ENCODE data around the gene MAU2.
"Not testable (repeated sequence)": the region's sequence is repeated elsewhere in the genome, so short reads cannot be mapped to it uniquely, and the experiment has no call there.

Gene MAU2

DNA sequence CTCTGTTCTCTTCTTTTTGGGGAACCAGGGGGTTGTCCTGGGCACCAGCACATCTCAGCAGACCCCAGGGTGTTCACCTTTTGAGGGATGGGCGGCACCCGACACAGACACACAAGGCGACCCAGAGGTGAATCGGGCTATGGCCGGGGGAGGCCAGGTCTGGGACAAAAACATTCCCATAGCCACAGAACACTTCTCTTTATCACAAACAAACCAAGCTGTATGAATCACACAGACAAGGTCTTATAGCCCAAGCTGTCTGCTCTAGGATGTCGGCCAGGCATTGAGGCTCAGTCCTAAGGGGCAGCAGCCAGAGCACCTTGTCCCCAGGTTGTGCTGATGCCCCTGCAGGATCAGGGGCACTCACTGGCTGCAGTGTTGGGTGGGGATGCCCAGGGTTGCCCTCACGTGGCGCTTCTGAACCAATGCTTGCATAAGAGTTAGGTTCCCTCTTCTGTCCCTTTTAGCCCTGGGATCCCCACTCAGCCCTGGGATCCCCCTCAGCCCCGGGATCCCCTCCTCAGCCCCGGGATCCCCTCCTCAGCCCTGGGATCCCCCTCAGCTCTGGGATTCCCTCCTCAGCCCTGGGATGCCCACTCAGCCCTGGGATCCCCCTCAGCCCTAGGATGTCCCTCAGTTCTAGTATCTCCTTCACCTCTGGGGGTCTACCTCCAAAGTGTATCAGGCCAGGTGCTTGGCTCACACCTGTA is 26.9 kb downstream of the MAU2 start:
- no peak for DNase-seq

DNA sequence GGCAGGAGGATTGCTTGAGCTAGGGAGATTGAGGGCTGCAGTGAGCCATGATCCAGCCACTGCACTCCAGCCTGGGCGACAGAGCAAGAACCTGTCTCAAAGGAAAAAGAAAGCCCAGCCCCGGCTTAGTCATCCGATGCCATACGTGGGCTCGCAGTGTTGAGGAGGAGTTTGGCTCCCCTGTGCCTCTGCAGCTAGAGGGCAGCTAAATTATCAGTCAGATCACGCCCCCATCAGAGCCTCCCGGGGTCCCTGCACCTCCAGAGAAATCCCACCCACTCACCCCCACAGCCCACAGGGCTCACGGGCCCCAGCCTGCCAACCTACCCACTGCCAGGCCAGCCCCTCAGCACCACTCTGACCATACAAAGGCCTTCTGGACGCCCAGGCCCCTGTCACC is 27.6 kb downstream of the MAU2 start:
- DNase-seq = no peak

DNA sequence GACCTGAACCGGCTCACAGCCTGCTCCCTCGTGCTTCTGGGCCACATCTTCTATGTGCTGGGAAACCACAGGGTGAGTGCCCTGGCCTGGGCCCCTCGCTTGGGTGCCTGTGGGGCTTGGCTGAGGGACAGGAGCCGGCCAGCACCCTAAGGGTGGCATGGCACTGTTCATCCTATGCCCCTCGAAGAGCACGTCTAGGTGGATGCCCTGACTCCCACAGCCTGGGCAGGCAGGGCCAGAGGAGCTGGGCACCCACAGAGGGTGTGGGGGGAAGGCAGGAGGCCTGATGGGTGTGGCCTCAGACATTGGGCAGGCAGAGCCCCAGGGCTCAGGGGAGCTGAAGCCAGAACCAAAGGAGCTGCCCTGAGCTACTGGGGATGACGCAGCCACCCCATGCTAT is 28.7 kb downstream of the MAU2 start:
- DNase-seq = no peak

DNA sequence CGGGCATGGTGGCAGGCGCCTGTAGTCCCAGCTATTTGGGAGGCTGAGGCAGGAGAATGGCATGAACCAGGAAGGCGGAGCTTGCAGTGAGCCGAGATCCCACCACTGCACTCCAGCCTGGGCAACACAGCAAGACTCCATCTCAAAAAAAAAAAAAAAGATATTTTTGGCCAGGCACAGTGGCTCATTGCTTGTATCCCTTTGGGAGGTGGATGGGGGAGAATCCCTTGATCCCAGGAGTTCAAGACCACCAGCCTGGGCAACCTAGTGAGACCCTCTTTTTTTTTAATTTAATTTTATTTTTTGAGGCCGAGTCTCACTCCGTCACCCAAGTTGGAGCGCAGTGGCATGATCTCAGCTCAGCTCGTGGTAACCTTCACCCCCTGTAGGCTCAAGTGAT is 30.1 kb downstream of the MAU2 start:
- not testable (repeated sequence) for DNase-seq

DNA sequence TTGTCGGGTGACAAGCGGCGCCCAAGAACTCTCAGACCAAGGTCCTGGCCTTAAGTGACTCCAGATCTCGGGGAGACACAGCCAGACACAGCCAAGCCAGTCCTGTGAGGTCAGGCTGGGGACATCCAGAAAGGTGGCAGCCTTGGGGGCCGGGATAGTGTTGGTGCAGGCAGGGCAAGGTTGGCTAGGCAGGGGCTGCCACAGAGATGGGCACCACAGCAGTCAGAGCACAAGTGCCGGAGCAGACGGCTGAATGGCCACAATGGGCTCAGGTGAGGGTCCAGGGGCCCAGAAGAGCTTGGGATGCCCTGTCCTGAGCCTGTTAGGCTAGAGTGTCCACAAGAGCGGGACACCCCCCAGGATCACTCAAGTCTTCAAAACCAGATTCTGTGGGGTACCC is 32.2 kb downstream of the MAU2 start:
- DNase-seq = no peak

DNA sequence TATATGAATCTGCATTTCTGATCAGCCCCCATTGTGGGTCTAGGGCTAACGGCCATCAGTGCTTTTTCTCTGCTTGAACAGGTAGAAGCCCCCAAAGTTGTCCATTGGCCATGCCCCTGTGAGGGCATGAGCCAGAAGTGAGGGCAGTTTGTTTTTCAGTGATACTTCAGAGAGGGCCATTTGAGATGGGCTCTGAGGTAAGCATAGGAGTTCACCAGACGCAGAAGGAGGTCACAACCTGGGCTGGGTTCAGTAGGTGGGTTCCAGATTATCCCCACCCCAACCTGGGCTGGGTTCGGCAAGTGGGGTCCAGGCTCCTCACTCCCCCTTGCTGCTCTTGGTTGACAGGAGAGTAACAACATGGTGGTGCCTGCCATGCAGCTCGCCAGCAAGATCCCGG is 33.4 kb downstream of the MAU2 start:
- no peak for DNase-seq

DNA sequence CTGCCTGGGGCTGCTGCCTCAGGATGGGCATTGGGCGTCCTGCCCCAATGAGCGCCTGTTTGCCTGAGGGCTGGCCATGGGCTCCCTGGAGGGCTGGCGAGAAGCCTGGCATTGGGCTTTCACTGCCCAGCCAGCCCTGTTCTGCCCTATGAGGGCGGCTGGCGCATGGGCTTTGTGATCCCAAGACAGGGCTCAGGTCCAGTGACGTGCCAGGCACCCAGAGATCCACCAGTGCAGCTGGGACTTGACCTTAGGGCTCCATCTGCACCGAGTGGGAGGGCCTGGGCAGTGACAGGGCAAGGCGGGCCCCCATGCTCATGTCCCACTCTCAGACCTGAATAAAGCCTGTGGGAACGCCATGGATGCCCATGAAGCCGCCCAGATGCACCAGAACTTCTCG is 34.3 kb downstream of the MAU2 start:
- DNase-seq = no peak

DNA sequence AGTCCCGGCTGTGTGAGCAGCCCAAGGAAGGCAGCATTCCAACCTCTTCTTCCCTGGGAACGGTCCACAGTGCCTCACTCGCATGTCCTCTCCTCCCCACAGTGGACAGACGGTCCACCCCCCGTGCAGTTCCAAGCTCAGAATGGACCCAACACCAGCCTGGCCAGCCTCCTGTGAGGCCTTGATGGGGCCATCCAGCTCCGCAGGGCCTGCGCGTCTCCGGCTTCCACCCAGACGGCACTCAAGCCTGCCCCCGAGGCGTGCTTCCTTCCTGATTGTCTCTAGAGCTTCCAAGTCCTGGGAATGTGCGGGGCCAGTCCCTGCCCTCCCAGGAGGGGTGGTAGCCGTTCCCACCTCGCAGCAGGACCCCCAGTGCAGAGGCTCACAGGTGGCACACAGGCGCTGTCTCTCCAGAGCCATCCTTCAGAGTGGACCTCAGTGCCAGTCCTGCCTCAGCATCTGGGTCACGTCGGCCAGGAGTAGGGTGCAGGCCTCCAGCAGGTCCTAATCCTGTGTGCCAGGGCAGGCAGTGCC is 35.0 kb downstream of the MAU2 start:
- no peak for DNase-seq

DNA sequence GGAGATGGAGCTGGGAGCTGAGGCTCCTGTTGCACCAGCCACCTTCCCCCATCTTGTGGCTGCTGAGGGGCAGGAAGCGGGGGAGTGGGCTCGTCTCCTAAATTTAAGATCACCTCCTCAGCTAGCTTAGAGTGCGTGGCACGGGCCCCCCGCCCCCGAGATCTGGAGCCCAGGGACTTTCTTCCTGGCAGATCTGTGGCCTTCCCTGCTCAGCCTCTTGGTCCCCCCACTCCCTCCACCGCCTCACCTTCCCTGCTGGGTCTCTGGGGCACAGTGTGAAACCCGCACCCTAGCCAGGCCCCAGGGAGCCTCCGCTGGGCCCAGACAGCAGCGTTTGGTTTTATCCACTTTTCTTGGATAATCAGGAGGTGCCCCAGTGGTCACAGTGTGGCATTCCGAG is 35.9 kb downstream of the MAU2 start:
- DNase-seq = no peak

DNA sequence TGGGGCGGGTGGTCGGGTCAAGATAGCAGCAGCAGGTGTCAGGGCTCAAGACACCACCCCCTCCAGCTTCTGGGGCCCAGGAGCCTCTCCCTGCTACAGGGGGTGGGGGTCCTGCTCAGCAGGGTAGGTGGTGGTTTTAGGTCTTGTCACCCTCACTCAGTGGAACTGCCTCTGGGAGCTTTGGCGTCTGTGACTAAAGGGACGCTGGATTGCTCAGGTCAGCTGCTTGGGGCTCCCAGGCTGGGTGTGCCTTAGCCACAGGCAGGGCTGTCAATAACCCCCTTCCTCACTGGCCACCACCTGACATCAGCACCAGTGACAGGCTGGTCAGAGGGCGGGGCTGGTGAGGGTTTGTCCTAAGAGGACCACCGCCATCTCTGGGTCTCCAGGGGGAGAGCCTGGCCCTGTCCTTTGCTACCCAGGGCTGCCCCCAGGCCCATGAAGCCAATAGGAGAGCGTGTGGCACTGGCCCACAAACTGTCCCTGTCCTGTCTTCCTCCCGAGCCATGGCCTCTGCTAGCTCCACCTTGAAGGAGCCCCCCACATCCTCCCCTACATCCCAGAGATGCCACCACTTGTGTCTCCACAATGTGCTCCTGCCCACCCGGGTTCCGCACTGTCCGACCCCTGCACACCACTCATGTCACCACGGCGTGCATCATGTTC is 36.4 kb downstream of the MAU2 start:
- no peak for DNase-seq

DNA sequence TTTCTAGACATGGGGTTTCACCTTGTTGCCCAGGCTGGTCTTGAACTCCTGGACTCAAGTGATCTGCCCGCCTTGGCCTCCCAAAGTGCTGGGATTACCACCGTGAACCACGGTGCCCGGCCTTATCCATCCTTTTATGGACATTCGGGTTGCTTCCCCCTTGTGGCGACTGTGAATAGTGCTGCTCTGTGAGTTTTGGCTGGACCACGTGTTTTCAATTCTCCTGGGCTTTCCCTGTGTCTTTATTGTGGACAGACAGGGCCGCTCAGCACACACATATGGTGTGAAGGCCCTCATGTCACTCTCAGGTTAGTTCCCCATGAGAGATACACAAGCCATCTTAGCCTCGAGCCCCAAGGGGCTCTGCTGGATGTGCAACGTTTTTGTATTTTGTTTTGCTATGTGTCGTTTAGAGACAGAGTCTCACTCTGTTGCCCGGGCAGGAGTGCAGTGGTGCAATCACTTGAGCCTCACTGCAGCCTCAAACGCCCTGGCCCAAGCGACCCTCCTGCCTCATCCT is 40.5 kb downstream of the MAU2 start:
- peak; percentile 63 for DNase-seq

DNA sequence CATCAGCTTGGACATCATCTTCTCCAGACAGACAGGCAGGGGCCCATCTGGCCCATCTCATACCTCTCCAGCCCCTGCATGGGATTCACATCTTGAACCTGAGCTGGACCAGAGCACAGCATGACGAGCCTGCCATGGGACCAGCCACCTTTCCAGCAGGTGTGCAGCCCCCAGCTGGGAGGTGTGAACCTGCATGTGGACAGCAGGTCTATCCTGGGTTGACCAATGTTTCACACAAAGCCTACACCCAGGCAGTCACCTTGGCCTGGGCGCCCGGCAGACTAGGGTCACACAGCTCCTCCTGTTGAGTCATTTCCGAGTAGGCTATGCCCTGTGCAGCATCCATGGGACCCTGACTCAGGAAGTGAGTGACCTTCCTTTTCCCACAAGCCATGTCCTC is 41.4 kb downstream of the MAU2 start:
- no peak for DNase-seq

DNA sequence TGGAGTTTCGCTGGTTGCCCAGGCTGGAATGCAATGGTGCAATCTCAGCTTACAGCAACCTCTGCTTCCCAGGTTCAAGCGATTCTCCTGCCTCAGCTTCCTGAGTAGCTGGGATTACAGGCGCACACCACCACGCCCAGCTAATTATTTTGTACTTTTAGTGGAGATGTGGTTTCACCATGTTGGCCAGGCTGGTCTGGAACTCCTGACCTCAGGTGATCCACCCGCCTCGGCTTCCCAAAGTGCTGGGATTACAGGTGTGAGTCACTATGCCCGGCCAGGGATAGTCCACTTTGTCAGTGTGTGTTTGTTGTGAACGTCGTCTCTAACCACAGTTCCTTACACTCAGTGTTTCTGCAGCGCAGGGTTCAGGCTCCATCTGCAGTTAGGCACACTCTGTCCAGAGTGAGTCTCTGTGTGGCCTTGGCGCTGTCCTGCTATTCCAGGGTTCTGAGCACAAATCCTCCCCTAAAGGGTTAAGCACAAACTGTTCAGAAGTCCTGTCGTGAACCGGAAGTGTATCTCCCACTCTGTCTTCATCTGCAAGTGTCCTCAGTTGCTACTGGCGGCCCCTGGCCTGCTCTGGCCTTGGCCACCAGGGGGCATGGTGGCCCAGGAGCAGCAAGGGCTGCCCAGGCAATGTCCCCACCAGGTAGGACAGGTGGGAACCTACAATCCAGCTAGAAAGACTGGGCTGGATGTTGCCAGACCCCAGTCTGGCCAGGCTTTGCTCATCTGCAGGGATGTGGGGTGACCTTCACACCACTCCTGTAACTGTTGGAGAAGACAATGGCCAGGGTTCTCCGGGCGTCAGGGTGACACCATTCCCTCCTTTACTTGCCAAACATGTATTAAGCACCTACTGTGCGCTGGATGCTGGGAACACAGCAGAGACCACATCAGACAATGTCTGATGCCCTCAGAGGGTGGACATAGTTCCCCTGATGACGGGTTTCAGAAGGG is 46.1 kb downstream of the MAU2 start:
- peak; percentile 59 for DNase-seq

DNA sequence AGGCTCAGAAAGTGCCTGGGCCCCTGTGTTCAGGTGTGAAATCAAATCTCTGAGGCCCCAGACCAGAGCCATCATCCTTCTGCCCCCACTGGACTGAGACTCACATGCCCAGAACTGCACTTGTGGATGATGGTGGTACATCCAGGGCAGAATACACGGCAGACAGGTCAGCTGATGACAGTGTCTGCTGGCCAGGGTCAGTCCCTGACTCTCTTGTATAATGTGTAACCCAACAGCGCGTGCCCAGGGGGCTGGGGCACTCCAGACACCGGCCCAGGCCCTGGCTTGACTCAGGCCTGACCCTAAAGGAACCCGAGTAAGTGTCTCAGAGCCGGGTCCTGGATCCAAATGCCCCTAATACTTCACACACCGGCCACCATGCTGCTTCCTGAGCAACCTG is 47.5 kb downstream of the MAU2 start:
- no peak for DNase-seq

DNA sequence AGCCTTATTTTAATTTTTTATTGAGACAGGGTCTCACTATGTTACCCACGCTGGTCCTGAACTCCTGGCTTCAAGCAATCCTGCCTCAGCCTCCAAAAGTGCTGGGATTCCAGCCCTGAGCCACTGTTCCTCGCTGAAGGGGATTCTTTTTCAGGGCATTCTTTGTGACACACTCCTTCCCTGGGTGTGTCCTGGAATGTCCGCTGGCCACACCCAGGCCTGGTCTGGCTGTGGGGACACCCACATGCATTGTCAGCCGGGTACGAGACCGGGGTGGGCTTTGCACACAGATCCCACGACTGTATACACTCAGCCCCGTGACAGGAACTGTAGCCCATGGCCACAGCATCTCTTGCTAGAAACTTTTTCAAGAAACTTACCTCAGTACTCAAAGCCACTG is 50.4 kb downstream of the MAU2 start:
- no peak for DNase-seq

DNA sequence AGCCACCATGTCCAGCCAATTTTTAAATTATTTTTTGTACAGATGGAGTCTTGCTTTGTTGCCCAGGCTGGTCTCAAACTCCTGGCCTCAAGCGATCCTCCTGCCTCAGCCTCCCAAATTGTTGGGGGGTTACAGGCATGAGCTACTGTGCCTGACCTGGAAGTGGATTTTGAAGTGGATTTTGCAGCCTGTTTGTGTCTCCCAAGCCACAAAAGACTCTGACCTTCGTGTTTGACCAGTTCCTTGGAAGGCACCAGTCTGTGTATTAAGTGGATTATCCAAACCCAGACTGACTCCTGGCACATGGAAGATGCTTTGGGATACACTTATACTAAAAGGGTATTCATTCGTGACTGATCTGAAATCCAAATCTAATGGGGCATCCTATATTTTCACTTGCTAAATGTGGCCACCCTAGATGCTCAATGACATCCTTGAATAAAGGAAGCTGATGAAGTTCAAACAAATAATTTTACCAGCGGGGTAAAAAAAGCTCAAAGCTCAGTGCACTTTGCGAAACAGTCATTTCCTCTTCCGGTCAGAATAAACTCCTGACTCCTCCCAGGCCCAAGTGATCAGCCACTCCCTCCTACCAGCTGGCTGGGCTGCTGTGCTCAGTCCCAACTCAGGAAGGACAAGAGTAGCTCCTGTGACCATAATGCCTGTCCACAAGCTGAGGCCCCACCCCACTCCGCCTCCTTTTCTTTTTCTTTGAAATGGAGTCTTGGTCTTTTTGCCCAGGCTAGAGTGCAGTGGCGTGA is 52.2 kb downstream of the MAU2 start:
- DNase-seq = no peak

DNA sequence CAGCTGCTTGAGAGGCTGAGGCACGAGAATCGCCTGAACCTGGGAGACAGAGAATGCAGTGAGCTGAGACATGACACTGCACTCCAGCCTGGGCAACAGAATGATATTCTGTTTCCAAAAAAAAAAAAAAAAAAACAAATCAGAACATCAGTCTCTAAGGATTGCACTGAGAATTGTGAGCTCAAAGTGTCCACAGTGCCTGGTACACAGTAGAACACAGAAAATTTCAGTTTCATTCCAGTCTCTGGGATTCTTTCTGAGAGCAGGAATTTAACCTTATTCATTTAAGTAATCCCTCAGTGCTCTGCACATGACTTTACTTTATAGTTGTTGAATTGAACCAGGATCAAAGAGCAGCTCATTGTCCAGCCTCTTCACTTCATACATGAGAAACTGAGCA is 58.9 kb downstream of the MAU2 start:
- DNase-seq = no peak

DNA sequence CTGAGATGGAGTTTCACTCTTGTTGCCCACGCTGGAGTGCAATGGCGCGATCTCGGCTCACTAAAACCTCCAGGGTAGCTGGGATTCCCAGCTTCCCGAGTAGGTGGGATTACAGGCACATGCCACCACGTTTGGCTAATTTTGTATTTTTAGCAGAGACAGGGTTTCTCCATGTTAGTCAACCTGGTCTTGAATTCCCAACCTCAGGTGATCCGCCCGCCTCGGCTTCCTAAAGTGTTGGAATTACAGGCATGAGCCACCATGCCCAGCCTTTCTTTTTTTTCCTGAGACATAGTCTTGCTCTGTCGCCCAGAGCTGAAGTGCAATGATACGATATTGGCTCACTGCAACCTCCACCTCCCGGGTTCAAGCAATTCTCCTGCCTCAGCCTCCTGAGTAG is 59.7 kb downstream of the MAU2 start:
- DNase-seq = not testable (repeated sequence)

DNA sequence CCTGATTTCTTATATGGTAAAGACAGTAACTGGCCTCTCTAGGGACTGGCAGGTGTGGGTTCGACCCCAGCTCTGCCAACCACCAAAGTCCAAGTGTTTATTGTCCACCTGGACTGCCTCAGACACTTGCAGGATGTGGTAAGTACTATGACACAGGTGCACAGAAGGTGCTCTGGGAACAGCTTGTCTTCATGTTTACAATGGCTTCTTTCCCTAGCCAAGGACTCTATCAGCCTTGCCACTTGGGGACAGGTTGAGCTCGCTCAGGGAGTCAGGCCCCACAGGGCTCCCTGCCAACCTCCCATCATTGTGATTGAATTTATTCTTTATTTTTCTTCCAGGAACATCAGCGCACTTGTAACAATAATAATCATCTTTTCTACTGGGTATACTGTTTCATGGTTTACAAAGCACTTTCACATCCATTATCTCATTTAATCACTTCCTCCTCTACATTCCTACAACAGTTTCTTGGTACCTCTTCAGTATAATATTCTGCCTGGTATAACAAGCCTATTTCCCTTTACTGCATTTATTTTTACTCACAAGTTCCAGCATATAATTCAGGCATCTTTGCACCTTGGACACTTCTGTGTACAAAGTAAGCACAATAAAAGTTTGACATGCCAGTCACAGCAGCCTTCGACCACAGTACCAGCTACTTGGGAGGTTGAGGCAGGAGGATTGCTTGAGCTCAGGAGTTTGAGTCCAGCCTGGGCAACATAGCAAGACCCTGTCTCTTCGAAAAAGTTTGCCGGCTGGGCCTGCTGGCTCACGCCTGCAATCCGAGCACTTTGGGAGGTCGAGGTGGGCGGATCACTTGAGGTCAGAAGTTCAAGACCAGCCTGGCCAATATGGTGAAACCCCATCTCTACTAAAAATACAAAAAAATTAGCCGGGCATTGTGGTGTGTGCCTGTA is 60.6 kb downstream of the MAU2 start:
- DNase-seq = no peak

DNA sequence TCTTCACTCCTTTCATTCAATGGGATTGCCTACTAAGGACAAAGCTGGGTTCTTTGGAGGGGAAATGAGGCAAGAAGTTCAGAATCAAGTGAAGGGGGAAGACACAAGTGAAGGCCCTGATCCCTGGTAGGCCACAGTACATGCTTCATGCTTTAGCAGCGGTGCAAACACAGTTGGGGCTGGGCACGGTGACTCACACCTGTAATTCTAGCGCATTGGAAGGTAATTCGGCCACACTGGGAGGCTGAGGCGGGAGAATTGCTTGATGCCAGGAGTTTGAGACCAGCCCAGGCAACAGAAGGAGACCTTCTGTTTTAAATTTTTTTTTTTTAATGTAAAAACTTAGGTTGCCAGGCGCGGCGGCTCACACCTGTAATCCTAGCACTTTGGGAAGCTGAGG is 61.5 kb downstream of the MAU2 start:
- no peak for DNase-seq

DNA sequence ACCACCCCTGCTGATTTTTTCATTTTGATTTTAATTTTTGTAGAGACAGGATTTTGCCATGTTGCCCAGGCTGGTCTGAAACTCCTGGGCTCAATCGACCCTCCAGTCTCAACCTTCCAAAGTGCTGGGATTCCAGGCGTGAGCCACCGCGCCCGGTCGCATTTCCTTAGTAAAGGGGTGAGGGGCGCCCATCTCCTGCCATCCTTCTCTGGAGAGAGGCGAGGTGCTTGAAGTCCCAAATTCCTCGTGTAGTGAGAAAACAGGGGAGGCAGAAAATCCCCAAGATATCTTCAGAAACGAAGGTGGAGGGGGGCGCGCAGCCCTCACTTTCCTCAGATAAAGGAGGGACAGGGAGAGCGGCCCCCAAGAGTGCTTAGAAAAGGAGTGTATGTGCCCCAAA is 63.9 kb downstream of the MAU2 start:
- DNase-seq = no peak

Measured in NCI-H345 (cell line).